Activated CD4-positive, alpha-beta T cell treated with anti-CD3 and anti-CD28 coated beads, Interleukin-2, amount 10 ng/mL, durations not matched to agents 7 days and 5 days (primary cell): ENCODE measurements around the gene ATP6V0B. TPM values are rescaled to one million over a fixed set of nuclear protein-coding genes. Genes with fewer than 3 reads are reported as not detected.
A peak's percentile ranks its signal among the peaks of the same experiment; 100 is the strongest.

ENCODE experiments used
- CTCF ChIA-PET: fragments of 350-600 bp; sonication (Branson Sonifier 250); formaldehyde crosslinking; loops from one replicate; lab custom pipeline; 2021; ENCODE audit warnings: antibody characterized with exemption; lab: Charles Lee
- POLR2A ChIA-PET: fragments of 350-600 bp; sonication (Branson Sonifier 250); formaldehyde crosslinking; loops from one replicate; lab custom pipeline; 2021; ENCODE audit warnings: antibody characterized with exemption; lab: Charles Lee
- DNase-seq: peaks from one replicate; pipeline ENCODE4 v3.0.0-alpha.2; 2020
- H3K27ac Mint-ChIP-seq: one replicate; pipeline ENCODE4 v1.8.0; 2021; ENCODE audit warnings: mild to moderate bottlenecking, moderate library complexity, mixed read lengths
- H3K27me3 Mint-ChIP-seq: one replicate; pipeline ENCODE4 v1.8.0; 2021; ENCODE audit warnings: mixed read lengths
- H3K36me3 Mint-ChIP-seq: one replicate; pipeline ENCODE4 v1.8.0; 2021; ENCODE audit warnings: low read depth, mixed read lengths
- H3K4me1 Mint-ChIP-seq: one replicate; pipeline ENCODE4 v1.8.0; 2021; ENCODE audit warnings: mixed read lengths
- H3K4me3 Mint-ChIP-seq: one replicate; pipeline ENCODE4 v1.8.0; 2021; ENCODE audit warnings: mild to moderate bottlenecking, moderate library complexity, mixed read lengths
- H3K9me3 Mint-ChIP-seq: one replicate; pipeline ENCODE4 v1.8.0; 2021; ENCODE audit warnings: mixed read lengths
- total RNA-seq, 2 experiments: library from RNA; stranded (reverse); gene quantifications; one replicate each; pipeline ENCODE4 v1.2.3, GENCODE V29; 2021

ATP6V0B gene
- total RNA-seq, 2 experiments from 2014 or later: 90.1 to 112 TPM

GRCh38 chr1:43962324-43962723 lies 12.4 kb upstream of the ATP6V0B start:
- no peak for DNase-seq
- ChIA-PET POLR2A (no interaction called here), CTCF (interaction anchor here (0.6 to 1.3 kb wide), 3 partner anchors 9 to 15 kb away, joined by 3 read pairs; no protein-coding TSS in a partner anchor)
- H3K27me3 Mint-ChIP-seq: no peaks in the 10 kb centered on the region
- no peak overlapping the region for H3K4me3 Mint-ChIP-seq
- peaks cover 6% of the 10 kb centered on the region for H3K4me1 Mint-ChIP-seq
- no peaks in the 10 kb centered on the region for H3K9me3 Mint-ChIP-seq
- H3K27ac Mint-ChIP-seq: no peak overlapping the region
- H3K36me3 Mint-ChIP-seq: peaks cover 9% of the 10 kb centered on the region

GRCh38 chr1:43963006-43963405 lies 11.8 kb upstream of the ATP6V0B start:
- Mint-ChIP-seq H3K4me1 (peaks cover 6% of the 10 kb centered on the region), H3K27ac (no peak overlapping the region), H3K4me3 (no peak overlapping the region), H3K27me3 (no peaks in the 10 kb centered on the region), H3K36me3 (peaks cover 8% of the 10 kb centered on the region), H3K9me3 (no peaks in the 10 kb centered on the region)
- CTCF ChIA-PET: interaction anchor here (0.6 to 1.3 kb wide), 2 partner anchors 9 to 132 kb away, joined by 3 read pairs; no protein-coding TSS in a partner anchor
- no peak for DNase-seq
- POLR2A ChIA-PET: no interaction called here

GRCh38 chr1:43963890-43964289 lies 10.9 kb upstream of the ATP6V0B start:
- ChIA-PET POLR2A (no interaction called here), CTCF (interaction anchor here (0.8 to 1.3 kb wide), 5 partner anchors 8 to 223 kb away, joined by 3 read pairs; no protein-coding TSS in a partner anchor)
- Mint-ChIP-seq H3K27me3 (no peaks in the 10 kb centered on the region), H3K27ac (no peak overlapping the region), H3K4me1 (peaks cover 6% of the 10 kb centered on the region), H3K36me3 (peaks cover 5% of the 10 kb centered on the region), H3K4me3 (no peak overlapping the region), H3K9me3 (no peaks in the 10 kb centered on the region)
- DNase-seq: no peak

- ChIA-PET POLR2A (no interaction called here), CTCF (interaction anchor here (1.4 kb wide), 1 partner anchor 10 kb away, joined by 5 read pairs; no protein-coding TSS in a partner anchor)
- peaks cover 18% of the 10 kb centered on the region for H3K4me1 Mint-ChIP-seq
- no peak overlapping the region for H3K4me3 Mint-ChIP-seq
- no peaks in the 10 kb centered on the region for H3K27me3 Mint-ChIP-seq
- H3K9me3 Mint-ChIP-seq: no peaks in the 10 kb centered on the region
- no peak for DNase-seq
- H3K36me3 Mint-ChIP-seq: peaks cover 5% of the 10 kb centered on the region
- H3K27ac Mint-ChIP-seq: no peak overlapping the region
These were observed 9.4 kb upstream of the ATP6V0B start for GRCh38 chr1:43965316-43965715.

GRCh38 chr1:43968348-43968948 lies 6.3 kb upstream of the ATP6V0B start:
- peak; percentile 54 for DNase-seq
- Mint-ChIP-seq H3K27me3 (no peaks in the 10 kb centered on the region), H3K4me1 (peaks cover 24% of the 10 kb centered on the region), H3K9me3 (no peaks in the 10 kb centered on the region), H3K36me3 (peaks cover 14% of the 10 kb centered on the region), H3K4me3 (no peak overlapping the region), H3K27ac (no peak overlapping the region)
- POLR2A ChIA-PET: no interaction called here
- CTCF ChIA-PET: interaction anchor here (1.3 kb wide), 1 partner anchor 11 kb away, joined by 3 read pairs; no protein-coding TSS in a partner anchor

GRCh38 chr1:43969416-43969745 lies 5.4 kb upstream of the ATP6V0B start:
- H3K36me3 Mint-ChIP-seq: peaks cover 20% of the 10 kb centered on the region
- CTCF ChIA-PET: interaction anchor here (0.8 to 2.5 kb wide), 3 partner anchors 20 to 35 kb away, joined by 5 to 11 read pairs (median 7); no protein-coding TSS in a partner anchor
- peak overlapping the region; percentile 93 for H3K4me3 Mint-ChIP-seq
- peaks cover 33% of the 10 kb centered on the region for H3K4me1 Mint-ChIP-seq
- H3K27me3 Mint-ChIP-seq: no peaks in the 10 kb centered on the region
- H3K27ac Mint-ChIP-seq: peak overlapping the region; percentile 68
- POLR2A ChIA-PET: no interaction called here
- DNase-seq: no peak
- H3K9me3 Mint-ChIP-seq: no peaks in the 10 kb centered on the region

GRCh38 chr1:43969746-43970466 lies 4.9 kb upstream of the ATP6V0B start, which contains the start of gene DPH2:
Gene DPH2, plus strand, starts transcription at chr1:43970010. Its CDS starts 166 bp downstream, at chr1:43970176.
- ChIA-PET POLR2A (no interaction called here), CTCF (interaction anchor here (0.8 to 2.5 kb wide), 6 partner anchors 11 to 36 kb away, joined by 3 to 11 read pairs (median 5); no protein-coding TSS in a partner anchor)
- H3K36me3 Mint-ChIP-seq: peaks cover 20% of the 10 kb centered on the region

GRCh38 chr1:43970502-43970901 lies 4.3 kb upstream of the ATP6V0B start:
- Mint-ChIP-seq H3K4me1 (peaks cover 34% of the 10 kb centered on the region), H3K36me3 (peaks cover 20% of the 10 kb centered on the region), H3K27ac (peak overlapping the region; percentile 92), H3K4me3 (peak overlapping the region; percentile 93), H3K9me3 (no peaks in the 10 kb centered on the region), H3K27me3 (no peaks in the 10 kb centered on the region)
- CTCF ChIA-PET: interaction anchor here (1.2 to 2.5 kb wide), 5 partner anchors 12 to 36 kb away, joined by 3 to 11 read pairs (median 5); no protein-coding TSS in a partner anchor
- DNase-seq: no peak
- POLR2A ChIA-PET: no interaction called here

More at GRCh38 chr1:43969746-43970466, 4.9 kb upstream of the ATP6V0B start, which contains the start of gene DPH2:
- H3K4me3 Mint-ChIP-seq: peak within 1 kb of the TSS; percentile 93
- H3K9me3 Mint-ChIP-seq: no peaks in the 10 kb centered on the region
- peaks cover 34% of the 10 kb centered on the region for H3K4me1 Mint-ChIP-seq
- no peaks in the 10 kb centered on the region for H3K27me3 Mint-ChIP-seq
- H3K27ac Mint-ChIP-seq: peak within 1 kb of the TSS; percentile 92
- peak; percentile 98 for DNase-seq

- ChIA-PET POLR2A (no interaction called here), CTCF (interaction anchor here (1.2 to 2.5 kb wide), 5 partner anchors 12 to 37 kb away, joined by 3 to 11 read pairs (median 5); no protein-coding TSS in a partner anchor)
- Mint-ChIP-seq H3K27ac (no peak overlapping the region), H3K27me3 (no peaks in the 10 kb centered on the region), H3K4me3 (peak overlapping the region; percentile 93), H3K4me1 (peaks cover 36% of the 10 kb centered on the region), H3K36me3 (peaks cover 23% of the 10 kb centered on the region), H3K9me3 (no peaks in the 10 kb centered on the region)
- no peak for DNase-seq
These were observed 3.8 kb upstream of the ATP6V0B start for GRCh38 chr1:43970911-43971310.

- H3K36me3 Mint-ChIP-seq: peaks cover 25% of the 10 kb centered on the region
- H3K27me3 Mint-ChIP-seq: no peaks in the 10 kb centered on the region
- no peaks in the 10 kb centered on the region for H3K9me3 Mint-ChIP-seq
- DNase-seq: no peak
- H3K4me3 Mint-ChIP-seq: peak overlapping the region; percentile 93
- CTCF ChIA-PET: interaction anchor here (0.8 to 2.5 kb wide), 4 partner anchors 19 to 37 kb away, joined by 3 to 11 read pairs (median 5); no protein-coding TSS in a partner anchor
- H3K27ac Mint-ChIP-seq: no peak overlapping the region
- H3K4me1 Mint-ChIP-seq: peaks cover 41% of the 10 kb centered on the region
- POLR2A ChIA-PET: no interaction called here
These were observed 3.3 kb upstream of the ATP6V0B start for GRCh38 chr1:43971336-43971980.

- no peak for DNase-seq
- H3K4me1 Mint-ChIP-seq: peaks cover 64% of the 10 kb centered on the region
- POLR2A ChIA-PET: no interaction called here
- peak overlapping the region; percentile 84 for H3K4me3 Mint-ChIP-seq
- CTCF ChIA-PET: interaction anchor here (1.4 to 1.6 kb wide), 3 partner anchors 13 to 28 kb away, joined by 3 to 5 read pairs (median 4); no protein-coding TSS in a partner anchor
- H3K9me3 Mint-ChIP-seq: no peaks in the 10 kb centered on the region
- H3K27me3 Mint-ChIP-seq: no peaks in the 10 kb centered on the region
- peaks cover 40% of the 10 kb centered on the region for H3K36me3 Mint-ChIP-seq
- H3K27ac Mint-ChIP-seq: peak overlapping the region; percentile 89
These were observed 748 bp upstream of the ATP6V0B start for GRCh38 chr1:43973981-43974442.
